B cell (primary cell): ENCODE data around the gene ABHD17C. TPM values are rescaled to one million over a fixed set of nuclear protein-coding genes. Genes with fewer than 3 reads are reported as not detected.

Experiments used
- ATAC-seq: fragments of 200-7000 bp; cut with Tn5 transposase; one replicate; pipeline ENCODE4 v1.10.0; 2021; ENCODE audit warnings: low read depth, mild to moderate bottlenecking, moderate number of reproducible peaks, moderate library complexity
- CTCF ChIA-PET: fragments of 350-600 bp; sonication (Branson Sonifier 250); formaldehyde crosslinking; loops from one replicate; lab custom pipeline; 2021; ENCODE audit warnings: antibody characterized with exemption, inconsistent platforms; lab: Charles Lee
- POLR2A ChIA-PET: fragments of 350-600 bp; sonication (Branson Sonifier 250); formaldehyde crosslinking; loops from one replicate; lab custom pipeline; 2021; ENCODE audit warnings: antibody characterized with exemption; lab: Charles Lee
- DNase-seq: peaks from one replicate; pipeline ENCODE4 v3.0.0; 2013
- H2AFZ ChIP-seq: 2 replicates; pipeline ENCODE4 v1.6.1; 2012; ENCODE audit warnings: mild to moderate bottlenecking, low read depth, low read length; ENCODE audit not compliant: insufficient read depth, poor library complexity, severe bottlenecking
- H3K27ac ChIP-seq, 2 donors: 1 replicate in 1 of 2; 2 replicates in 1 of 2; pipeline ENCODE4 v1.5.1; 2012 to 2013; ENCODE audit warnings: low read length in 2 of 2, mild to moderate bottlenecking in 2 of 2, moderate library complexity in 1 of 2
- H3K27me3 ChIP-seq, 4 experiments: fragments of 200-600 bp in 1 of 4; sonication (generic) in 1 of 4; replicated peaks in 1 of 4; 1 replicate in 2 of 4; 2 replicates in 2 of 4; pipeline versions ENCODE4 v1.6.1 to v1.7.0; 2013 to 2016; ENCODE audit warnings: low read length in 3 of 4, mild to moderate bottlenecking in 2 of 4, mixed read lengths in 1 of 4, moderate library complexity in 1 of 4; ENCODE audit not compliant: insufficient read depth in 4 of 4, control insufficient read depth in 3 of 4; ENCODE audit errors: control extremely low read depth in 1 of 4
- H3K36me3 ChIP-seq, 2 experiments: replicated peaks in 1 of 2; 1 replicate in 1 of 2; 2 replicates in 1 of 2; pipeline versions ENCODE4 v1.6.1 to v1.7.1; 2013; ENCODE audit warnings: low read length in 1 of 2; ENCODE audit not compliant: insufficient read depth in 2 of 2, control insufficient read depth in 1 of 2; ENCODE audit errors: control extremely low read depth in 1 of 2, extremely low read depth in 1 of 2
- H3K4me1 ChIP-seq, 2 donors: fragments of 200-600 bp in 1 of 2; sonication (generic) in 1 of 2; 1 replicate in 1 of 2; 2 replicates in 1 of 2; pipeline versions ENCODE4 v1.5.1 to v1.6.1; 2013 to 2017; ENCODE audit warnings: low read length in 2 of 2; ENCODE audit not compliant: control insufficient read depth in 2 of 2, insufficient read depth in 2 of 2
- H3K4me2 ChIP-seq: replicated peaks from 2 replicates; pipeline ENCODE3; 2012; ENCODE audit warnings: mild to moderate bottlenecking, low read depth, low read length; ENCODE audit not compliant: poor library complexity, severe bottlenecking
- H3K4me3 ChIP-seq, 5 experiments: fragments of 200-600 bp in 1 of 5; sonication (generic) in 1 of 5; 1 replicate in 3 of 5; 2 replicates in 2 of 5; pipeline versions ENCODE4 v1.5.1 to v1.7.0; 2011 to 2016; ENCODE audit warnings: low read length in 4 of 5, mild to moderate bottlenecking in 4 of 5, low read depth in 2 of 5, control low read depth in 1 of 5, moderate library complexity in 1 of 5; ENCODE audit not compliant: insufficient read depth in 1 of 5; ENCODE audit errors: control extremely low read depth in 1 of 5, extremely low read depth in 1 of 5
- H3K79me2 ChIP-seq: fragments of 200-600 bp; sonication (generic); one replicate; pipeline ENCODE4 v1.6.0; 2016; ENCODE audit warnings: low read length; ENCODE audit not compliant: control insufficient read depth, insufficient read depth
- H3K9ac ChIP-seq: fragments of 200-600 bp; sonication (generic); 2 replicates; pipeline ENCODE4 v1.6.1; 2017; ENCODE audit warnings: mild to moderate bottlenecking, low read length, moderate library complexity
- H3K9me3 ChIP-seq, 3 donors: one replicate each; pipeline versions ENCODE4 v1.6.1 to v1.7.1; 2013; ENCODE audit warnings: low read length in 2 of 3; ENCODE audit not compliant: control insufficient read depth in 2 of 3, insufficient read depth in 1 of 3; ENCODE audit errors: control extremely low read depth in 1 of 3
- H4K20me1 ChIP-seq: 2 replicates; pipeline ENCODE4 v1.6.0; 2012; ENCODE audit warnings: mild to moderate bottlenecking, low read length; ENCODE audit not compliant: insufficient read depth, control insufficient read depth, poor library complexity, severe bottlenecking
- H3K27ac Mint-ChIP-seq: one replicate; pipeline ENCODE4 v1.8.0; 2021; ENCODE audit warnings: mixed read lengths
- H3K27me3 Mint-ChIP-seq: one replicate; pipeline ENCODE4 v1.8.0; 2021; ENCODE audit warnings: mixed read lengths
- H3K4me1 Mint-ChIP-seq: one replicate; pipeline ENCODE4 v1.8.0; 2021; ENCODE audit warnings: mixed read lengths
- H3K4me3 Mint-ChIP-seq: one replicate; pipeline ENCODE4 v1.8.0; 2021; ENCODE audit warnings: mixed read lengths
- H3K9me3 Mint-ChIP-seq: one replicate; pipeline ENCODE4 v1.8.0; 2022; ENCODE audit warnings: mixed read lengths; ENCODE audit not compliant: insufficient read depth
- EZH2 ChIP-seq: IDR thresholded peaks from 2 replicates; pipeline ENCODE4 v1.6.1; 2012; ENCODE audit warnings: borderline replicate concordance, low read depth, mild to moderate bottlenecking, moderate library complexity, low read length; ENCODE audit not compliant: insufficient read depth, poor library complexity, severe bottlenecking
- whole genome bisulfite sequencing: methylation state at CpG from one replicate; pipeline ENCODE4 v1.1.5; 2013; ENCODE audit warnings: missing lambda C conversion rate; ENCODE audit not compliant: insufficient coverage; 5-methylcytosine and 5-hydroxymethylcytosine counted together
- intact Hi-C: fragments of 100-400 bp; cut with micrococcal nuclease; formaldehyde crosslinking; loops from one replicate; pipeline ENCODE4 v1.10.0; 2022
- polyA plus RNA-seq: library from polyadenylated mRNA; depleted of rRNA; stranded (reverse); fragments of >200 nt; gene quantifications from 2 replicates; pipeline ENCODE4 v1.2.3, GENCODE V29; 2012
- total RNA-seq, 2 donors: library from RNA; stranded (reverse); fragments of 120-200 nt in 1 of 2; gene quantifications; 1 replicate in 1 of 2; 2 replicates in 1 of 2; pipeline versions ENCODE4 v1.2.3 to v1.2.4, GENCODE V29; 2013 to 2022
- TF ChIP-seq, protein P1 (sequence below): fragments of 200-600 bp; IDR thresholded peaks from one replicate; pipeline ENCODE4 v1.8.0; 2022; ENCODE audit warnings: antibody characterized with exemption, mild to moderate bottlenecking

The ABHD17C gene
- total and polyA plus RNA-seq, 2 donors (not counting 1 experiment from before 2014, with no cell fraction given), result 0.78 to 1.9 TPM

DNA sequence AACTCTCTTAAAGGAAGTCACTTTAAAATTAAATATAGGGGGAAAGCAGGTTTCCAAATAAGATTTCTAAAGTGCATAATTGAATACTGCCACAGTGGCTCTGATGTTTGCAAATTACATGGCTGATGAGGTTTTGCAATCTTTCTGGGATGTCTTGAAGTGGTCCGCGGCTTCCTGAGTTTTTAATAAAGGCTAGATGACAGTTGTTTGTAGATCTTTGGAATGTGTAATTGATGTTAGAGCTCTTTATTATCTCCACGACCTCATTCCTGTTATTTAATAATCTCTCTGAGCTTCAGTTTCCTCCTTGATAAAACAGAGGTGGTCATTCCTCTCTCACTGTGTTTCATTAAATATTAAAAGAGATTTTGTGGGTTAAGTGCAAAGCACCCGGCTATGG lies 57.1 kb downstream of the ABHD17C start:
- DNase-seq (no peak), ATAC-seq (no peak)
- no peaks in the 10 kb centered on the region for H3K36me3 ChIP-seq
- no peaks in the 10 kb centered on the region for H3K79me2 ChIP-seq
- TF ChIP-seq EZH2, result no peak
- TF ChIP-seq, protein P1, sequence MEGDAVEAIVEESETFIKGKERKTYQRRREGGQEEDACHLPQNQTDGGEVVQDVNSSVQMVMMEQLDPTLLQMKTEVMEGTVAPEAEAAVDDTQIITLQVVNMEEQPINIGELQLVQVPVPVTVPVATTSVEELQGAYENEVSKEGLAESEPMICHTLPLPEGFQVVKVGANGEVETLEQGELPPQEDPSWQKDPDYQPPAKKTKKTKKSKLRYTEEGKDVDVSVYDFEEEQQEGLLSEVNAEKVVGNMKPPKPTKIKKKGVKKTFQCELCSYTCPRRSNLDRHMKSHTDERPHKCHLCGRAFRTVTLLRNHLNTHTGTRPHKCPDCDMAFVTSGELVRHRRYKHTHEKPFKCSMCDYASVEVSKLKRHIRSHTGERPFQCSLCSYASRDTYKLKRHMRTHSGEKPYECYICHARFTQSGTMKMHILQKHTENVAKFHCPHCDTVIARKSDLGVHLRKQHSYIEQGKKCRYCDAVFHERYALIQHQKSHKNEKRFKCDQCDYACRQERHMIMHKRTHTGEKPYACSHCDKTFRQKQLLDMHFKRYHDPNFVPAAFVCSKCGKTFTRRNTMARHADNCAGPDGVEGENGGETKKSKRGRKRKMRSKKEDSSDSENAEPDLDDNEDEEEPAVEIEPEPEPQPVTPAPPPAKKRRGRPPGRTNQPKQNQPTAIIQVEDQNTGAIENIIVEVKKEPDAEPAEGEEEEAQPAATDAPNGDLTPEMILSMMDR, result no peak
- H3K4me3 ChIP-seq, result no peak overlapping the region
- H3K9me3 ChIP-seq, result no peaks in the 10 kb centered on the region
- no CpG with 5 or more reads among the region's 4 CpGs for WGBS
- H3K27me3 ChIP-seq, result no peaks in the 10 kb centered on the region
- Mint-ChIP-seq H3K27me3 (no peaks in the 10 kb centered on the region), H3K4me3 (no peak overlapping the region), H3K9me3 (no peaks in the 10 kb centered on the region), H3K4me1 (peaks cover 1% of the 10 kb centered on the region), H3K27ac (no peak overlapping the region)
- ChIA-PET POLR2A (no interaction called here), CTCF (no interaction called here)
- no peaks in the 10 kb centered on the region for H3K4me1 ChIP-seq
- H3K9ac ChIP-seq, result no peak overlapping the region
- H3K27ac ChIP-seq, result no peak overlapping the region
- intact Hi-C loops, result no loop called here
- H4K20me1 ChIP-seq, result no peaks in the 10 kb centered on the region
- H2AFZ ChIP-seq, result no peak overlapping the region
- H3K4me2 ChIP-seq, result no peak overlapping the region

DNA sequence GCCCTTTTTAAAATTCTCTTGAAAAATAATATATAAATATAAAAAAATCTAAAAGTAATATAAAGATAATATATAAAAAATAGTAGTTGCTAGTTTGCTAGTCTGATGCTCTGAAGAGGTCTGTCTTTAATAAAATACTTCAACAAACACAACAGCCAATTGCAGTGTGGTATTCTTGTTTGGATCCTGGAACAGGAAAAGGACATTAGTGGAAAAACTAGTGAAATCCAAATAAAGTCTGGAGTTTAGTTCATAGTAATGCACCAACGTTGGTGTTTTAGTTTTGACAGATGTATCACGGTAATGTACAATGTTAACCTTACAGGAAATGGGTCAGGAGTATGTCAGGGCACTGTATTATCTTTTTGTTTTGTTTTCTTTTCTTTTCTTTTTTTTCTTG lies 58.1 kb downstream of the ABHD17C start:
- WGBS, result no CpG with 5 or more reads among the region's 2 CpGs
- ChIA-PET CTCF (no interaction called here), POLR2A (no interaction called here)
- H3K4me3 Mint-ChIP-seq, result no peak overlapping the region
- H3K27ac Mint-ChIP-seq, result no peak overlapping the region
- H3K9ac ChIP-seq, result no peak overlapping the region
- no peaks in the 10 kb centered on the region for H3K4me1 ChIP-seq
- peaks cover 1% of the 10 kb centered on the region for H3K4me1 Mint-ChIP-seq
- DNase-seq (no peak), ATAC-seq (no peak)
- intact Hi-C loops, result no loop called here
- TF ChIP-seq, protein P1, result no peak
- no peak for TF ChIP-seq EZH2
- no peak overlapping the region for H3K27ac ChIP-seq
- no peaks in the 10 kb centered on the region for H3K27me3 ChIP-seq
- no peaks in the 10 kb centered on the region for H3K9me3 Mint-ChIP-seq
- no peak overlapping the region for H3K4me2 ChIP-seq
- no peak overlapping the region for H2AFZ ChIP-seq
- no peaks in the 10 kb centered on the region for H3K79me2 ChIP-seq
- H3K9me3 ChIP-seq, result no peaks in the 10 kb centered on the region
- peaks cover 1% of the 10 kb centered on the region for H3K27me3 Mint-ChIP-seq
- H3K4me3 ChIP-seq, result no peak overlapping the region
- no peaks in the 10 kb centered on the region for H4K20me1 ChIP-seq
- H3K36me3 ChIP-seq, result no peaks in the 10 kb centered on the region
